HCT116 (cell line): Measurements from ENCODE around the gene ERICH6B. TPM values are rescaled to one million over a fixed set of nuclear protein-coding genes. Genes with fewer than 3 reads are reported as not detected.
"Not testable (repeated sequence)": the region's sequence is repeated elsewhere in the genome, so short reads cannot be mapped to it uniquely, and the experiment has no call there.

Experiments used
- ATAC-seq: fragments of 200-7000 bp; cut with Tn5 transposase; 2 replicates; pipeline ENCODE4 v1.9.1; 2020; ENCODE audit warnings: mild to moderate bottlenecking, moderate library complexity
- Bru-seq: library from RNA; stranded (reverse); fragments of 400-500 nt; gene quantifications from one replicate; lab custom pipeline; 2021; lab: Mats Ljungman, UMichigan
- BruChase-seq, 2 experiments: library from RNA; stranded (reverse); fragments of 400-500 nt; gene quantifications; one replicate each; lab custom pipeline; 2021; lab: Mats Ljungman, UMichigan
- BruUV-seq: library from RNA; stranded (reverse); fragments of 400-500 nt; replicated peaks from 2 replicates; lab custom pipeline; 2021; lab: Mats Ljungman, UMichigan
- CTCF ChIA-PET: fragments of 300-600 bp; sonication (Branson Sonifier 250); formaldehyde crosslinking; loops from one replicate; lab custom pipeline; 2021; ENCODE audit warnings: antibody characterized with exemption; lab: Charles Lee
- POLR2A ChIA-PET: fragments of 300-600, 350-600 bp; sonication (Branson Sonifier 250); formaldehyde crosslinking; loops from one replicate; lab custom pipeline; 2021; ENCODE audit warnings: antibody characterized with exemption; lab: Charles Lee
- RAD21 ChIA-PET, 2 experiments: fragments of 300-600 bp; sonication (Branson Sonifier 250); formaldehyde crosslinking; loops; one replicate each; lab custom pipeline; 2023; ENCODE audit warnings: low total read pairs in 2 of 2; ENCODE audit not compliant: uncharacterized antibody in 2 of 2, unreplicated experiment in 2 of 2, low non-redundant PET in 1 of 2; lab: Charles Lee
- DNase-seq: peaks from one replicate; pipeline ENCODE4 v3.0.0-alpha.2; 2010; ENCODE audit warnings: low read depth, low spot score
- H2AFZ ChIP-seq: fragments of 200-600 bp; shearing (Covaris generic), sonication (generic); 2 replicates; pipeline ENCODE4 v1.6.1; 2017; ENCODE audit warnings: low read depth, mixed run types, mixed read lengths, antibody characterized with exemption, low read length; ENCODE audit not compliant: poor library complexity, severe bottlenecking
- H3K27ac ChIP-seq: 2 replicates; pipeline ENCODE4 v1.5.1; 2012; ENCODE audit warnings: low read depth, low read length
- H3K27me3 ChIP-seq: fragments of 200-600 bp; sonication (generic); 2 replicates; pipeline ENCODE4 v1.6.1; 2016; ENCODE audit warnings: mixed run types, low read length, mixed read lengths; ENCODE audit not compliant: insufficient read depth
- H3K36me3 ChIP-seq, 2 experiments: fragments of 200-500 bp in 1 of 2; fragments of 200-600 bp in 1 of 2; sonication (Bioruptor generic) in 1 of 2; sonication (generic) in 1 of 2; 2 replicates each; pipeline versions ENCODE4 v1.5.1 to v1.6.1; 2014 to 2016; ENCODE audit warnings: low read length in 2 of 2, inconsistent platforms in 1 of 2, mixed read lengths in 1 of 2, mixed run types in 1 of 2; ENCODE audit not compliant: insufficient read depth in 2 of 2, control insufficient read depth in 1 of 2
- H3K4me1 ChIP-seq, 2 experiments: fragments of 200-600 bp in 1 of 2; sonication (generic) in 1 of 2; 2 replicates each; pipeline versions ENCODE4 v1.5.1 to v1.6.1; 2012 to 2017; ENCODE audit warnings: low read length in 2 of 2, inconsistent platforms in 1 of 2, mild to moderate bottlenecking in 1 of 2, mixed read lengths in 1 of 2, mixed run types in 1 of 2, moderate library complexity in 1 of 2; ENCODE audit not compliant: insufficient read depth in 2 of 2, control insufficient read depth in 1 of 2
- H3K4me2 ChIP-seq: fragments of 200-600 bp; sonication (generic); 2 replicates; pipeline ENCODE4 v1.6.1; 2017; ENCODE audit warnings: mixed run types, low read length, mixed read lengths
- H3K4me3 ChIP-seq, 2 experiments: fragments of 200-600 bp in 1 of 2; sonication (generic) in 1 of 2; replicated peaks in 1 of 2; 2 replicates each; pipeline ENCODE4 v1.5.1; 2011 to 2016; ENCODE audit warnings: low read length in 2 of 2, control low read depth in 1 of 2, low read depth in 1 of 2, mild to moderate bottlenecking in 1 of 2, mixed read lengths in 1 of 2, mixed run types in 1 of 2
- H3K79me2 ChIP-seq: fragments of 200-600 bp; sonication (generic); 2 replicates; pipeline ENCODE4 v1.6.1; 2017; ENCODE audit warnings: mild to moderate bottlenecking, mixed run types, low read length, moderate library complexity, mixed read lengths; ENCODE audit not compliant: insufficient read depth
- H3K9ac ChIP-seq: fragments of 200-600 bp; sonication (generic); 2 replicates; pipeline ENCODE4 v1.6.1; 2016; ENCODE audit warnings: low read length, mixed read lengths
- H3K9me2 ChIP-seq: fragments of 200-600 bp; sonication (generic), shearing (Covaris generic); 2 replicates; pipeline ENCODE4 v1.6.1; 2017; ENCODE audit warnings: mixed run types, mild to moderate bottlenecking, moderate library complexity; ENCODE audit not compliant: insufficient read depth
- H3K9me3 ChIP-seq, 2 experiments: fragments of 200-500 bp in 1 of 2; fragments of 200-600 bp in 1 of 2; sonication (Bioruptor generic) in 1 of 2; sonication (generic) in 1 of 2; 2 replicates each; pipeline ENCODE4 v1.6.1; 2014 to 2017; ENCODE audit warnings: low read length in 2 of 2, mixed read lengths in 2 of 2, inconsistent platforms in 1 of 2, low read depth in 1 of 2, mild to moderate bottlenecking in 1 of 2, mixed run types in 1 of 2, moderate library complexity in 1 of 2; ENCODE audit not compliant: control insufficient read depth in 1 of 2, insufficient read depth in 1 of 2
- H4K20me1 ChIP-seq: fragments of 200-600 bp; sonication (generic), shearing (Covaris generic); 2 replicates; pipeline ENCODE4 v1.6.1; 2017; ENCODE audit warnings: mixed run types, mild to moderate bottlenecking, moderate library complexity; ENCODE audit not compliant: insufficient read depth
- CEBPB ChIP-seq: IDR thresholded peaks from 2 replicates; pipeline ENCODE4 v1.6.1; 2012; ENCODE audit warnings: low read depth
- CTCF ChIP-seq, 3 experiments: fragments of 200-600 bp in 1 of 3; sonication (generic) in 1 of 3; IDR thresholded peaks in 2 of 3; conservative IDR thresholded peaks in 1 of 3; 2 replicates each; pipeline ENCODE4 v1.5.1; 2012 to 2017; ENCODE audit warnings: low read depth in 2 of 3, low read length in 2 of 3, antibody characterized with exemption in 1 of 3, borderline replicate concordance in 1 of 3, control low read depth in 1 of 3, mild to moderate bottlenecking in 1 of 3, mixed read lengths in 1 of 3, mixed run types in 1 of 3, moderate library complexity in 1 of 3; ENCODE audit not compliant: insufficient read depth in 1 of 3
- EZH2 ChIP-seq: fragments of 200-600 bp; sonication (generic); IDR thresholded peaks from 2 replicates; pipeline ENCODE4 v1.6.1; 2017; ENCODE audit warnings: antibody characterized with exemption, mixed run types
- SP1 ChIP-seq: IDR thresholded peaks from 2 replicates; pipeline ENCODE4 v1.6.1; 2012; ENCODE audit warnings: low read depth
- YY1 ChIP-seq: IDR thresholded peaks from 2 replicates; pipeline ENCODE4 v1.6.1; 2011; ENCODE audit warnings: low read length, low read depth, moderate library complexity, mild to moderate bottlenecking; ENCODE audit not compliant: insufficient replicate concordance; ENCODE audit errors: extremely low read depth
- ZNF274 ChIP-seq: fragments of 200-500 bp; sonication (Bioruptor generic); IDR thresholded peaks from 2 replicates; pipeline ENCODE4 v1.6.1; 2014; ENCODE audit warnings: mild to moderate bottlenecking, low read depth, low read length, inconsistent platforms
- intact Hi-C: fragments of 100-400 bp; cut with micrococcal nuclease; formaldehyde crosslinking; loops from 2 replicates; pipeline ENCODE4 v1.10.0; 2022
- long read RNA-seq: library from polyadenylated mRNA; unstranded; transcript quantifications from one replicate; pipeline ENCODE4 v2.0.0, GENCODE V29; 2021; ENCODE audit not compliant: unreplicated experiment
- polyA plus RNA-seq: library from polyadenylated mRNA; unstranded; fragments of >200 nt; gene quantifications from 2 replicates; pipeline ENCODE4 v1.2.1, GENCODE V29; 2012; ENCODE audit warnings: missing spikeins
- total RNA-seq: library from RNA; stranded (reverse); gene quantifications from one replicate; pipeline ENCODE4 v1.2.1, GENCODE V29; 2021; ENCODE audit not compliant: unreplicated experiment

ERICH6B gene
- total RNA-seq (not detected), Bru-seq, nascent RNA (not detected), BruChase-seq, experiment 1, labeled RNA remaining after a 6-hour chase (not detected), BruChase-seq, experiment 2, labeled RNA remaining after a 2-hour chase (not detected)
- 0.22 and 0.33 TPM in 2 replicates for polyA plus RNA-seq
- long read RNA-seq, result 0 reads

GRCh38 chr13:45615501-45616101 lies at the start of gene ERICH6B:
ERICH6B (minus strand) TSS chr13:45615739; CDS start chr13:45597005, 18,734 bp downstream.
- no peak for TF ChIP-seq ZNF274
- TF ChIP-seq SP1, result no peak
- TF ChIP-seq CEBPB, result no peak
- TF ChIP-seq CTCF (IDR thresholded peaks at IDR 0.05 in 2 of 3, conservative IDR thresholded peaks at IDR 0.05 in 1 of 3; ENCODE audit: borderline replicate concordance in 1 of 3, insufficient read depth in 1 of 3, low read depth in 2 of 3, low read length in 2 of 3), result no peak
- no peak for TF ChIP-seq EZH2
- no peak for TF ChIP-seq YY1
- TF ChIP-seq, all 23 proteins: peak for 0
- intact Hi-C loops, result no loop called here
- H3K9ac ChIP-seq, result no peak within 1 kb of the TSS
- H3K79me2 ChIP-seq, result no peaks in the 10 kb centered on the region
- ChIA-PET POLR2A (no interaction called here), CTCF (no interaction called here), RAD21 (no interaction called here)
- no peaks in the 10 kb centered on the region for H4K20me1 ChIP-seq
- no peak within 1 kb of the TSS for H3K4me2 ChIP-seq
- DNase-seq, result no peak
- no peaks in the 10 kb centered on the region for H3K9me2 ChIP-seq
- H3K27me3 ChIP-seq, result peaks cover 76% of the 10 kb centered on the region
- ATAC-seq, result peak; percentile 71
- no peaks in the 10 kb centered on the region for H3K9me3 ChIP-seq
- no peak within 1 kb of the TSS for H3K4me3 ChIP-seq
- H3K4me1 ChIP-seq, result no peaks in the 10 kb centered on the region
- H3K27ac ChIP-seq, result no peak within 1 kb of the TSS
- no peak within 1 kb of the TSS for H2AFZ ChIP-seq
- no peaks in the 10 kb centered on the region for H3K36me3 ChIP-seq
- BruUV-seq, result no TSS peak

- ATAC-seq, RAD21 ChIA-PET, DNase-seq, H3K4me3 ChIP-seq, H3K27me3 ChIP-seq, intact Hi-C loops, BruUV-seq, CTCF ChIA-PET, H3K4me2 ChIP-seq, H3K79me2 ChIP-seq, H3K36me3 ChIP-seq, H3K9me2 ChIP-seq, H3K4me1 ChIP-seq, H2AFZ ChIP-seq, POLR2A ChIA-PET, H3K9me3 ChIP-seq, H4K20me1 ChIP-seq, H3K9ac ChIP-seq, H3K27ac ChIP-seq: not testable (repeated sequence)
These were observed 47.4 kb upstream of the ERICH6B start for GRCh38 chr13:45662903-45663302.
